ENCODE results near the gene OR52E8.

OR52E8 gene

DNA sequence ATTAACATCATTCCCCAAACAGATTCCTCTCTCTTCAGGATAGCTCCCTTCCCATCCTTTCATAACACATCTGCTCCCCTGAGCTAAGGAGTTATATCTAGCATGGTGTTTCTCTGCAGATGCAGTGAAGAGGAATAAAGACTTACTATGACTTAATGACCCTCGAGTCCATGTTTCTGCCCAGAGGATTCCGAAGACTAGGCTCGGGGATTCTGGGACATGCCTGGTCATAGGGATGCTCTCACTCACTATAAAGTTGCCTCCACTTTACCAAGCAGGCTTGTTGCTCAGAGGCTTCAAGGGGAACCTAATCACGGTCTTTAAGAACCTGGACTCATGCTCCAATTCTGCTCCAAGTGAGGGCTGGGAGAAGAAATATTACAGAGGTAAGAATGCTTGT, 22.8 kb upstream of the OR52E8 start, which contains the start of gene OR52E4:
Gene OR52E4 (plus strand): TSS at position 301 of the 400 bp plus-strand sequence. CDS start 3,664 bp downstream, outside the sequence.
- TF ChIP-seq, protein P1, sequence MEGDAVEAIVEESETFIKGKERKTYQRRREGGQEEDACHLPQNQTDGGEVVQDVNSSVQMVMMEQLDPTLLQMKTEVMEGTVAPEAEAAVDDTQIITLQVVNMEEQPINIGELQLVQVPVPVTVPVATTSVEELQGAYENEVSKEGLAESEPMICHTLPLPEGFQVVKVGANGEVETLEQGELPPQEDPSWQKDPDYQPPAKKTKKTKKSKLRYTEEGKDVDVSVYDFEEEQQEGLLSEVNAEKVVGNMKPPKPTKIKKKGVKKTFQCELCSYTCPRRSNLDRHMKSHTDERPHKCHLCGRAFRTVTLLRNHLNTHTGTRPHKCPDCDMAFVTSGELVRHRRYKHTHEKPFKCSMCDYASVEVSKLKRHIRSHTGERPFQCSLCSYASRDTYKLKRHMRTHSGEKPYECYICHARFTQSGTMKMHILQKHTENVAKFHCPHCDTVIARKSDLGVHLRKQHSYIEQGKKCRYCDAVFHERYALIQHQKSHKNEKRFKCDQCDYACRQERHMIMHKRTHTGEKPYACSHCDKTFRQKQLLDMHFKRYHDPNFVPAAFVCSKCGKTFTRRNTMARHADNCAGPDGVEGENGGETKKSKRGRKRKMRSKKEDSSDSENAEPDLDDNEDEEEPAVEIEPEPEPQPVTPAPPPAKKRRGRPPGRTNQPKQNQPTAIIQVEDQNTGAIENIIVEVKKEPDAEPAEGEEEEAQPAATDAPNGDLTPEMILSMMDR (IDR thresholded peaks at IDR 0.05; ENCODE audit: low read depth, low read length) = no peak
- H3K4me3 ChIP-seq (ENCODE audit: low read depth, low read length) = no peak within 1 kb of the TSS

DNA sequence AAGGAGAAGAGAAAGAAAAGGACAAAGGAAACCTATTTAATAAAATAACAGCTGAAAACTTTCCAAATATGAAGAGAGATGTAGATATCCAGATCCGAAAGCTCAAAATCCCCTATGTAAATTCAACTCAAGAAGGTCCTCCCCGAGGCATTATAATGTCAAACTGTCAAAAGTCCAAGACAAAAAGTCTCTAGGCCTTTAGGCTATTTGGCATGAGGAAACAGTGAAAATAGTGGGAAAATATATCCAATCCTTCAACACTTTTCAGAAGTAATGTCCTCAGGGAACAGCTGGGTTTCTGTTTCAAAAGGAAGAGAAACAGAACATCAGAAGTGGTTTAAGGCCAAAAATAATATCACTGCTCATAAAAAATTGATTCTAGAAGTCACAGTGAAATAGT, 21.1 kb upstream of the OR52E8 start:
- TF ChIP-seq, protein P1 (IDR thresholded peaks at IDR 0.05; ENCODE audit: low read depth, low read length) = no peak
- no peak overlapping the region for H3K4me3 ChIP-seq (ENCODE audit: low read depth, low read length)

DNA sequence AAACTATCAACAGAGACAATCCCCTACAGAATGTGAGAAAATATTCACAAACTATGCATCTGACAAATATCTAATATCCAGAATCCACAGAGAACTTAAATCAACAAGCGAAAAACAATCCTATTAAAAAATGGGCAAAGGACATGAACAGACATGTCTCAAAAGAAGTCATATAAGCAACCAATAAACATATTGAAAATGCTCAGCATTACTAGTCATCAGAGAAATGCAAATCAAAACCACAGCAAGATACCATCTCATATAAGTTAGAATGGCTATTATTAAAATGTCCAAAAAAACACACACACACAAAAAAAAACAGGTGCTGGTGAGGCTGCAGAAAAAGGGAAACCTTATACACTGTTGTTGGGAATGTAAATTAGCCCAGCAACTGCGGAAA, 8.3 kb upstream of the OR52E8 start:
- TF ChIP-seq, protein P1 (IDR thresholded peaks at IDR 0.05; ENCODE audit: low read depth, low read length) = no peak

DNA sequence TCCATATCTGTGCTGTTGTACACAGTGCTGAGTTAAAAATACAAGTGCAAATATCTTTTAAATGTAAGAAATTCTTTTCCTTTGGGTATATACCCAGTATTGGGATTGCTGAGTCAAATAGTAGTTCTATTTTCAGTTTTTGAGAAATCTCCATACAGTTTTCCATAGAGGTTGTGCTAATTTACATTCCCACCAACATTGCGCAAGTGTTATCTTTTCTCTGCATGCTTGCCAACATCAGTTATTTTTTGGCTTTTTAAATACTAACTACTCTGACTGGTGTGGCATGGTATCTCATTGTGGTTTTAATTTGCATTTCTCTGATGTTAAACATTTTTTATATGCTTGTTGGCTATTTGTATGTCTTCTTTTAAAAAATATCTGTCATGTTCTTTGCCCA, 6.5 kb downstream of the OR52E8 start:
- TF ChIP-seq, protein P1 (IDR thresholded peaks at IDR 0.05; ENCODE audit: low read depth, low read length) = no peak
- no peak overlapping the region for H3K4me3 ChIP-seq (ENCODE audit: low read depth, low read length)

More for the DNA sequence above, 8.3 kb upstream of the OR52E8 start:
- no peak overlapping the region for H3K4me3 ChIP-seq (ENCODE audit: low read depth, low read length)

DNA sequence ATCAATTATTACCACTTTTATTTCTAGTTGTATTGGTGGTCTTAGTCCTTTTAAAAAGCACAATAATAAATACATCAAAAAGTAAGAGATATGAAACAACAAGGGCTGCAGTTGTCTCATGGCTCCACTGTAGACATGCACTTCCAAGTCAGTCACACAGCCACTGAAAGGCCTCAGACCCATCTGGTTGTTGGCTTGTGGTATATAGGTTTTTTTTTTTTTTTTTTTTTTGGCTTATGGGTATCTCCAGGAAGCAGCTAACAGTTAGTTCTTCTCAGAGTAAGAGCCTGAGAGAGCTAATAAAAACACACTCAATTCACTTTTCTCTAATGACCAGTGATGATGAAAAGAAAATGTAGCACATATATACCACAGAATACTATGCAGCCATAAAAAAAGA, 9.8 kb downstream of the OR52E8 start:
- TF ChIP-seq, protein P1 (IDR thresholded peaks at IDR 0.05; ENCODE audit: low read depth, low read length) = no peak

DNA sequence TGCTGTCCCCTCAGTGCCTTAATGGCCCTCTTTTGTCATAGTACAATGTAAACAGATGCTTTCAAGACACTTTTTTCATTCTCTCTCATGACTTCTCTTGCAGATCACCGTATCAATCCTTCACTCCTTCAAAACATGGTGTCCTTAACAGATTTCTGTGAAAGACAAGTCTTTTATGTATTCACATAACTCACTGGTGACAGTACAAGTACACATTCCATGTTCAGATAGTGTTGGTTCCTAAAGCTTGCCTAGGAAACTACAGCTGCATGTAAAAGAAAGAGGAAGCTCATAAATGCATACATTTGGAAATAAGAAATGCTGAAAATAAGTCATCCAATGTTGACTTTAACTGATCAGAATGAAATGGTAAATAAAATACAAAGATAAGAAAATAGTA, 10.8 kb downstream of the OR52E8 start:
- TF ChIP-seq, protein P1 (IDR thresholded peaks at IDR 0.05; ENCODE audit: low read depth, low read length) = no peak

More for the DNA sequence above, 9.8 kb downstream of the OR52E8 start:
- no peak overlapping the region for H3K4me3 ChIP-seq (ENCODE audit: low read depth, low read length)

DNA sequence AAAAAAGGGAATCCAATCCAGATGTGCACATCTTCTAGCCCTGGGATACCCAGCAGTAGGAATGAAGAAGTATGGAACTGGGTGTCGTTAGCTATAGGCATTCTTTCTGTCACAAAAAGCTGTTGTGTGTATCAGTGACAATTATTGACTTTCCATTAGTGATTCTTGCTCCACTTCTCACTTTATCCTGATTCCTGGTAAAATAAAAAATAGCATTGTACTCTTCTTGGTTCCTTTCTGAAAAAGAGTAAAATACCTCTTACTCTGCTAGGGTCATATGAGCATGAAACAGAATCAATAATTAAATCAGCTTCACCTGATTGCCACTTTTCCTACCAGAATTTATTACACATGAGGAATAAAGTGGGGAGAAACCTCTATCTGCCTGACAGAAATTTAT, 15.7 kb downstream of the OR52E8 start, which contains the start of gene OR52E6:
Gene OR52E6 (minus strand): TSS at position 101 of the 400 bp plus-strand sequence. CDS start 0 bp downstream, at position 101.
- TF ChIP-seq, protein P1 (IDR thresholded peaks at IDR 0.05; ENCODE audit: low read depth, low read length) = no peak
- no peak within 1 kb of the TSS for H3K4me3 ChIP-seq (ENCODE audit: low read depth, low read length)

More for the DNA sequence above, 10.8 kb downstream of the OR52E8 start:
- H3K4me3 ChIP-seq (ENCODE audit: low read depth, low read length) = no peak overlapping the region
